ENCODE results near the gene TOMM40.

Gene TOMM40

DNA sequence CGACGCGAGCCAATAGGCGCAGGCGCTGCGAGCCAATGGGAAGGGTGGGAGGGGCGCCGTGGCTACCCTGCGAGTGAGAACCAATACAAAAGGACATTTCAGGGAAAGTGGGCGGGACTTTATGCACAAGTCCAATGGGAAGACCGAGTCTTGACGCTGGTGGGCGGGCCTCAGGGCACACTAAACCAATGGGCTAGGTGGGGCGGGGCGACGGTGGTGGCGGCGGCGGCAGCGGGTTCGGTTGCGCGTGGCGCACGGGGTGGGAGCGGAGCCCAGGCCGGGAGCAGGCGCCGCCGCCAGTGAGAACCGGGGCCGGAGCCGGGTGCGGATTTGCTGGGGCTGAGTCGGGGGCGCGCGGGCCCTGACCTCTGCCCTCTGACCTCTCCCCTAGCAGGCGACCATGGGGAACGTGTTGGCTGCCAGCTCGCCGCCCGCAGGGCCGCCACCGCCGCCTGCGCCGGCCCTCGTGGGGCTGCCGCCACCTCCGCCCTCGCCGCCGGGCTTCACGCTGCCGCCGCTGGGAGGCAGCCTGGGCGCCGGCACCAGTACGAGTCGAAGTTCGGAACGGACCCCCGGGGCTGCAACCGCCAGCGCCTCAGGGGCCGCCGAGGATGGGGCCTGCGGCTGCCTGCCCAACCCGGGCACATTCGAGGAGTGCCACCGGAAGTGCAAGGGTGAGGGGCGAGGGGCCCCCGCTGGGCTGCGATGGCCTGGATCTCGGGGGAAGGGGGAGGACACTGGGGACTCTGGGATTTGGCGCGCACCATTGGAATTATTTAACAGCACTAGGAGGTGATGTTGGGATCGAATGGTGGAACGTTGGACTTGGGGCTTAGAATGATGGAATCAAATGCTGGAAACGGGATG, at the start of gene TOMM40:
TOMM40 (plus strand) TSS at position 239 of the 867 bp plus-strand sequence; CDS start at position 401, 162 bp downstream.
- TF ChIP-seq, protein P1, sequence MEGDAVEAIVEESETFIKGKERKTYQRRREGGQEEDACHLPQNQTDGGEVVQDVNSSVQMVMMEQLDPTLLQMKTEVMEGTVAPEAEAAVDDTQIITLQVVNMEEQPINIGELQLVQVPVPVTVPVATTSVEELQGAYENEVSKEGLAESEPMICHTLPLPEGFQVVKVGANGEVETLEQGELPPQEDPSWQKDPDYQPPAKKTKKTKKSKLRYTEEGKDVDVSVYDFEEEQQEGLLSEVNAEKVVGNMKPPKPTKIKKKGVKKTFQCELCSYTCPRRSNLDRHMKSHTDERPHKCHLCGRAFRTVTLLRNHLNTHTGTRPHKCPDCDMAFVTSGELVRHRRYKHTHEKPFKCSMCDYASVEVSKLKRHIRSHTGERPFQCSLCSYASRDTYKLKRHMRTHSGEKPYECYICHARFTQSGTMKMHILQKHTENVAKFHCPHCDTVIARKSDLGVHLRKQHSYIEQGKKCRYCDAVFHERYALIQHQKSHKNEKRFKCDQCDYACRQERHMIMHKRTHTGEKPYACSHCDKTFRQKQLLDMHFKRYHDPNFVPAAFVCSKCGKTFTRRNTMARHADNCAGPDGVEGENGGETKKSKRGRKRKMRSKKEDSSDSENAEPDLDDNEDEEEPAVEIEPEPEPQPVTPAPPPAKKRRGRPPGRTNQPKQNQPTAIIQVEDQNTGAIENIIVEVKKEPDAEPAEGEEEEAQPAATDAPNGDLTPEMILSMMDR (IDR thresholded peaks at IDR 0.05; ENCODE audit: insufficient read depth, low read depth, low read length, missing control alignments) = no peak
- peak; percentile 100 for DNase-seq (ENCODE audit: low read depth)
- H3K4me3 ChIP-seq (ENCODE audit: low read depth, low read length) = peak within 1 kb of the TSS; percentile 86

DNA sequence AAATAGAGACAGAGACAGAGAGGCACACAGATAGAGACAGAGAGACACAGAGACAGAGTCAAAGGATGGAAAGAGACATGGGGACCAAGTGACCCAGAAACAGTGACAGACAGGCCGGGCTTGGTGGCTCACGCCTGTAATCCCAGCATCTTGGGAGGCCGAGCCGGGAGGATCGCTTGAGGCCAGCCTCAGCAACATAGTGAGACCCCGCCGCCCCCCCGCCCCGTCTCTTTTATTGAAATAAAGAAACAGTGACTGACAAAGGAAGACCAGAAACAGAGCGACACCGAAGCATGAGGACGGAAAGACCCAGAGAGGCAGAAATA, 45.8 kb upstream of the TOMM40 start:
- TF ChIP-seq, protein P1 (IDR thresholded peaks at IDR 0.05; ENCODE audit: insufficient read depth, low read depth, low read length, missing control alignments) = no peak
- no peak for DNase-seq (ENCODE audit: low read depth)
- no peak overlapping the region; the same call in 1 of the 2 replicates for H3K4me3 ChIP-seq (ENCODE audit: low read depth, low read length)

DNA sequence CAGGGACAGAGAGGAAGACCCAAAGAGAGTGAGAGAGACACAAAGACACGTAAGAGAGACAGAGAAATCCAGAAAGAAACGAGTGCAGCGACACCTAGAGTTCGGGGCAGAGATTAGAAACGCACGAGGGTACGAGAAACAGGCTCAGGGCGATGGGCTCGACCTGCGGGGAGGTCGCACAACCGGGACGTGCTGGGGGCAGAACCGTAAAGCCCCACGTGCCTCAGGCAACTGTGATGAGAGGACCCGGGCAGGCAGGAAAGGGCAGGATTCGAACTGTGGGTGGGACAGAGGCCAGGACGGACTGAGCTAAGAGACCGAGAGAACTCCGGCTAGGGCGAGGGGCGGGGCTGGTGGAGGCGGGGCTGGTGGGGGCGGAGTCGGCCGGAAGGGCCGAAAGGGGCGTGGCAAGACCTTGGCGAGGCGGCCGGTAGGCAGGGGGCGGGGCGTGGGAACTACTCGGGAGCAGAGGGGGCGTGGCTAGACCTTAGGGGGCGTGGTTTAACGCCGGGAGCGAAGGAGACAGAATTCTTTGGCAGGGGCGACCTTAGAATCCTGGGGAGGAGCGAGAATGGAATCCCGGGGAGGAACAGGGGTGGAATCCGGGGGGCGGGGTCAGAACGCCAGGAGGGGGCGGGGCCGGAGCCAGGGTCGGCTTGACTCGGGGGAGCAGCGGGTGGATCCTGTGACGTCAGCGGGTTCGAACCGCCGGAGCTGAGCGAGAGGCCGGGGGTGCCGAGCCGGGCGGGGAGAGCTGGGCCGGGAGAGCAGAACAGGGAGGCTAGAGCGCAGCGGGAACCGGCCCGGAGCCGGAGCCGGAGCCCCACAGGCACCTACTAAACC, 45.2 kb upstream of the TOMM40 start, which contains the start of gene NECTIN2:
NECTIN2 (plus strand) TSS at position 686 of the 843 bp plus-strand sequence. CDS start 229 bp downstream, outside the sequence.
- DNase-seq (ENCODE audit: low read depth) = peak; percentile 96

DNA sequence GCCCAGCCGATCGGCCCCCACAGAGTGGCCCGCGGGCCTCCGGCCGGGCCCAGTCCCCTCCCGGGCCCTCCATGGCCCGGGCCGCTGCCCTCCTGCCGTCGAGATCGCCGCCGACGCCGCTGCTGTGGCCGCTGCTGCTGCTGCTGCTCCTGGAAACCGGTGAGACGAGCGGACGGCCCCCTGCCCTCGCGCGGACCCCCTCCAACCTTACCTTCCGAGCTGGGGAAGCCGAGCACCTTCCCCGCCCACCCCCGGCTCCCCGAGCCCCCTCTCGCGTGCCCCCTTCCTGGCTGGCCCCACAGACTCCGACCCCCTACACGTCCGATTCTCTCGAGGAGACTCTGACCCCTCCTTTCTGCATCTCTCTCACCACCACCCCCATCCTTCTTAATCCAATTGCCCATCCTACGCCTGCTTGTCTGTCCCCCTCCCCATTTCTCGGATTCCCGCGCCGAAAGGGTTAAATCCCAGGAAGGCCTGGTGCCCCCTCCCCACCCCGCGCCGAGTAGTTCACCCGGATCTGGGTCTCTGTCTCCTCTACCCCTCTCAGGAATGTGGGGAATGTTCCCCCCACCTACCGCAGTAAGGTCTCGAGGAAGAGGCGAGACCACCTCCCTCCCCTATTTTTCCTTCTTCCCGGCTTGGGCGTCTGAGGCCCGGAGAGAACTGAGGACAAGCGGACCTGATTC, 44.5 kb upstream of the TOMM40 start:
- no peak for DNase-seq (ENCODE audit: low read depth)
- peak overlapping the region; percentile 48 for H3K4me3 ChIP-seq (ENCODE audit: low read depth, low read length)
- TF ChIP-seq, protein P1 (IDR thresholded peaks at IDR 0.05; ENCODE audit: insufficient read depth, low read depth, low read length, missing control alignments) = no peak

More for the DNA sequence above, 45.2 kb upstream of the TOMM40 start, which contains the start of gene NECTIN2:
- H3K4me3 ChIP-seq (ENCODE audit: low read depth, low read length) = peak within 1 kb of the TSS; percentile 48
- TF ChIP-seq, protein P1 (IDR thresholded peaks at IDR 0.05; ENCODE audit: insufficient read depth, low read depth, low read length, missing control alignments) = peak; percentile 59

DNA sequence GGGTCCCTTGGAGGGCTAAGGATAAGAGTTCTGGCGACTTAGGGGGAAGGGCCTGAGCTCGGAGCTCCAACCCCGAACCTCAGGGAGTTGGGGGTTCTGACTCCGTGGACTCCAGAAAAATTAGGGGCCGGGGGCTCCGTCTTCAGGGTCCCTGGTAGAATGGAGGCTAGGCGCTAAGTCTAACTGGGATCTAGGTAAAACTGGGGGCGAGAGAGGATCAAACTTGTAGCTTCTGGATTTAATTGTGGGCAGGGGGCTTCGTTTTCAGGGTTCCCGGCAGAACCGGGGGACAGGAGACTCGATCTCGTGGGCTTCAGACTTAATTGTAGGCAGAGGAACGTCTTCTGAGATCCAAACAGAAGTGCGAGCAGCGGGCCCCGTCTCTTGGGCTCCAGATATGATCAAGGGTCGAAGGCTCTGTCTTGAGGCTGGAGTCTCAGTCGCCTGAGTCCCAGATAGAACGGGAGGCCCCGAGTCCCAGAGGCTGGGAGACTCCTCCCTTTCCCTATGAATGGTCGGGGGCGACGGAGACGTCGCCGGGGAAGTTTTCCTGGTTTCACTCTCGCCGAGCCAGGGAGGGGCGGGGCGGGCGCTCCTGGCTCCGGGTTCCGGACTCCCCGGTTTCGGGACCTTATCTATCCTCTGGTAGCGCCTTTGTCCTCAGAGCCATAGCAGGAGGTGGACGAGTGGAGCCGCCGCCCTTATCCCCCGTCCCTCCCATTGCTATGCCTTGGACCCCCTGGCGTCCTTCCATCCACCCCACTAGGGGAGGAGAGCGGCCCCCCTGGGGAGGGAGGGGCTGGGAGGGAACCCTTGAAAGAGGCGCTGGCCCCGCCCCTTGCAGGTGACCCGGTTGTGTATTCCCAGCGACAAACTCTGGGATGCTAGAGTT, 43.7 kb upstream of the TOMM40 start:
- TF ChIP-seq, protein P1 (IDR thresholded peaks at IDR 0.05; ENCODE audit: insufficient read depth, low read depth, low read length, missing control alignments) = no peak
- H3K4me3 ChIP-seq (ENCODE audit: low read depth, low read length) = no peak overlapping the region
- DNase-seq (ENCODE audit: low read depth) = no peak

Data from GM12865 (cell line).